HepG2 (cell line): Measurements from ENCODE around the gene USP19. TPM values are rescaled to one million over a fixed set of nuclear protein-coding genes. Genes with fewer than 3 reads are reported as not detected.

Experiments used
- ATF7-NPFF ChIP-seq: sonication (generic); formaldehyde crosslinking; IDR thresholded peaks from 2 replicates; pipeline ENCODE4 v1.8.1; 2023; ENCODE audit warnings: mild to moderate bottlenecking, low read depth, missing genetic modification reagents, moderate library complexity
- CBFB ChIP-seq: sonication (generic); formaldehyde crosslinking; IDR thresholded peaks from 2 replicates; pipeline ENCODE4 v1.4.0; 2020; ENCODE audit warnings: missing genetic modification reagents
- DMAP1 ChIP-seq: IDR thresholded peaks from 2 replicates; pipeline ENCODE4 v1.6.1; 2016
- HMG20A ChIP-seq: IDR thresholded peaks from 2 replicates; pipeline ENCODE4 v1.6.1; 2016; ENCODE audit warnings: borderline replicate concordance
- HOXA3 ChIP-seq: sonication (generic); formaldehyde crosslinking; IDR thresholded peaks from 2 replicates; pipeline ENCODE4 v1.5.0; 2020; ENCODE audit warnings: missing genetic modification reagents
- JARID2 ChIP-seq: sonication (generic); formaldehyde crosslinking; IDR thresholded peaks from 2 replicates; pipeline ENCODE4 v1.8.1; 2023; ENCODE audit warnings: missing genetic modification reagents, inconsistent platforms; ENCODE audit not compliant: insufficient replicate concordance
- MEIS1 ChIP-seq: sonication (generic); formaldehyde crosslinking; IDR thresholded peaks from 2 replicates; pipeline ENCODE4 v1.9.0; 2021; ENCODE audit warnings: mild to moderate bottlenecking, missing genetic modification reagents, moderate library complexity, borderline replicate concordance
- NCOA1 ChIP-seq: sonication (generic); formaldehyde crosslinking; IDR thresholded peaks from 2 replicates; pipeline ENCODE4 v1.9.0; 2021; ENCODE audit warnings: missing genetic modification reagents
- NFRKB ChIP-seq: fragments of 450-650 bp; IDR thresholded peaks from 2 replicates; pipeline ENCODE4 v1.6.1; 2017
- NONO ChIP-seq, 2 experiments: fragments of 450-650 bp in 1 of 2; sonication (generic) in 1 of 2; formaldehyde crosslinking in 1 of 2; IDR thresholded peaks in 1 of 2; conservative IDR thresholded peaks in 1 of 2; 2 replicates each; pipeline versions ENCODE4 v1.6.1 to v1.8.0; 2017 to 2022; ENCODE audit warnings: mild to moderate bottlenecking in 1 of 2, missing genetic modification reagents in 1 of 2, moderate library complexity in 1 of 2
- NR2F1 ChIP-seq, 2 experiments: fragments of 450-650 bp in 1 of 2; formaldehyde crosslinking in 1 of 2; IDR thresholded peaks; 2 replicates each; pipeline versions ENCODE4 v1.5.0 to v1.6.1; 2016 to 2020; ENCODE audit warnings: mild to moderate bottlenecking in 1 of 2, missing compliant biosample characterization in 1 of 2, missing genetic modification reagents in 1 of 2, moderate library complexity in 1 of 2
- PHF5A ChIP-seq: IDR thresholded peaks from one replicate; pipeline ENCODE4 v1.6.1; 2018; ENCODE audit warnings: low read depth, missing genetic modification reagents; ENCODE audit not compliant: unreplicated experiment
- SP2 ChIP-seq: sonication (generic); formaldehyde crosslinking; IDR thresholded peaks from 2 replicates; pipeline ENCODE4 v1.5.1; 2020; ENCODE audit warnings: mild to moderate bottlenecking, missing genetic modification reagents
- STAT5B ChIP-seq: sonication (generic); formaldehyde crosslinking; IDR thresholded peaks from 2 replicates; pipeline ENCODE4 v1.4.0; 2020; ENCODE audit warnings: missing genetic modification reagents
- TAF1 ChIP-seq: sonication (generic); formaldehyde crosslinking; IDR thresholded peaks from 2 replicates; pipeline ENCODE4 v1.4.0; 2020; ENCODE audit warnings: missing genetic modification reagents
- ZBTB49 ChIP-seq: sonication (generic); formaldehyde crosslinking; IDR thresholded peaks from 2 replicates; pipeline ENCODE4 v1.4.0; 2020; ENCODE audit warnings: missing genetic modification reagents, borderline replicate concordance
- ZNF17 ChIP-seq: sonication (generic); formaldehyde crosslinking; IDR thresholded peaks from 2 replicates; pipeline ENCODE4 v1.5.0; 2020; ENCODE audit warnings: mild to moderate bottlenecking, missing genetic modification reagents
- ZNF605 ChIP-seq: sonication (generic); formaldehyde crosslinking; IDR thresholded peaks from 2 replicates; pipeline ENCODE4 v1.8.0; 2022; ENCODE audit warnings: mild to moderate bottlenecking, missing genetic modification reagents
- ZNF879 ChIP-seq: sonication (generic); formaldehyde crosslinking; IDR thresholded peaks from 2 replicates; pipeline ENCODE4 v1.8.1; 2023; ENCODE audit warnings: missing genetic modification reagents
- ZSCAN29 ChIP-seq: sonication (generic); formaldehyde crosslinking; conservative IDR thresholded peaks from 2 replicates; pipeline ENCODE4 v1.4.0; 2020; ENCODE audit warnings: mild to moderate bottlenecking, missing genetic modification reagents
- ZUFSP ChIP-seq: sonication (generic); formaldehyde crosslinking; IDR thresholded peaks from 2 replicates; pipeline ENCODE4 v1.9.0; 2021; ENCODE audit warnings: missing genetic modification reagents, mild to moderate bottlenecking, borderline replicate concordance
- polyA plus RNA-seq, 8 experiments: library from polyadenylated mRNA; depleted of rRNA in 3 of 8; stranded (reverse) in 7 of 8; unstranded in 1 of 8; fragments of >200 nt; fragmentation: Illumina TruSeq in 4 of 8; extraction: Trizol in 4 of 8; gene quantifications; 2 replicates each; pipeline versions ENCODE4 v1.2.1 to v1.2.3, GENCODE V29; 2011 to 2016; ENCODE audit warnings: low read depth in 4 of 8, missing spikeins in 1 of 8, mixed read lengths in 1 of 8; ENCODE audit not compliant: insufficient read depth in 1 of 8
- total RNA-seq, 5 experiments: library from RNA; depleted of rRNA; stranded (reverse); fragments of >200 nt; fragmentation: Illumina TruSeq; extraction: Trizol; gene quantifications; 2 replicates each; pipeline ENCODE4 v1.2.3, GENCODE V29; 2016; ENCODE audit warnings: low read depth in 1 of 5
- TF ChIP-seq, protein P1 (sequence below): sonication (generic); formaldehyde crosslinking; IDR thresholded peaks from 2 replicates; pipeline ENCODE4 v1.5.0; 2020; ENCODE audit warnings: missing genetic modification reagents
- TF ChIP-seq, protein P2 (sequence below), 2 experiments: sonication (generic) in 1 of 2; formaldehyde crosslinking in 1 of 2; IDR thresholded peaks; 2 replicates each; pipeline versions ENCODE4 v1.4.0 to v1.6.1; 2018 to 2020; ENCODE audit warnings: missing genetic modification reagents in 2 of 2, borderline replicate concordance in 1 of 2, low read depth in 1 of 2, mild to moderate bottlenecking in 1 of 2, missing biosample characterization in 1 of 2

Gene USP19
- total and polyA plus RNA-seq, 2 of the 13 experiments (the other 11 are each of a cell fraction or from before 2014, with no cell fraction given): 28.3 to 31.7 TPM

DNA sequence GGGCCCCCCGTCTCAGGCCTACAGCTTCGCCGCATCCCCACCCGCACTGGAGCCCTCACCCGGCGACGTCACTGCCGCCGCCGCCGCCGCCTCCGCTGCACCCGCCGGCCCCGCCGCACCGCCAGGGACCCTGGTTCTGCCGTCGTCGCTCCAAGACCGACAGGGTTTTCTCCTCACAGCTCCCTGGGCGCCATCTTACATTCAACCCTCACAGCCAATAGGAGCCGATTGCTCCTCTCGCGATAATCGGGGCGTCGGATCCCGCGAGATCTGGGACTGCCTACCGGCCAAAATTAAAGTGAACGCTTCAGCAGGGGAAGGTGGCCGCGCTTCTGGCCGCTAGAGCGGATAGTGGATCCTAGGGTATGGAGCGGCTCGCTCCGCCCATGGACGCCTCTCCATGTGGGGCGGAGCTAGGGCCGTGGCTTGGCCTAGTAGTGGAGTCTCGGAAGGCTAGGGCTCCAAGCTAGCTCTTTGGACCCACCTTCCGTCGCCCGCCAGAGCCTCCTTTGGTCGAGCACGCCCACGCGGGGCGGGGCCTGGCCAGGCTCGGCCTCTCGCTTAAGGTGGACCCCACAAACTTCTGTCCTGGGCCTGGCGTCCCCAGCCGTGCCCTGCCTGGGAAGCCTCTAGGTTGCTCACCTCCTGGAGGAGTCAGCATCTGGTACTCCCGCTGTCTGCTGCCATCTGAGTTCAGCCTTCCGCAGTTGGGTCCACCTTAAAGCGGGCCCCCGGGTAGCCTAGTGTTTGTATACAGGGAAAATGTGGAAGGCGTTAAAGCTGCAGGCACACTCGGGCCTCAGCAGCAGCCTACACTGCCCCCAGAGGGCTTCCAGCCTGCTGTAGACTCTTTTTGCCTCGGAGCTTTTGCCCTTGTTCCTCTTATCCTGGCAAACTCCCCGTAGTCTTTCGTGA is 26.5 kb downstream of the USP19 start, which contains the start of gene QRICH1 (continued):
- TF ChIP-seq NR2F1 (CRISPR knock-in tag; IDR thresholded peaks at IDR 0.05) (no peak), CBFB (CRISPR knock-in tag) (0 out of 2 replicates have a peak, but pooled peaks have one; percentile 24), ZBTB49 (CRISPR knock-in tag) (no peak), ZSCAN29 (CRISPR knock-in tag) (no peak), ATF7-NPFF (CRISPR knock-in tag) (no peak), HMG20A (no peak), ZUFSP (CRISPR knock-in tag) (no peak), TAF1 (CRISPR knock-in tag) (peak; percentile 91), PHF5A (CRISPR knock-in tag) (peak; percentile 35), NCOA1 (no peak), ZNF879 (CRISPR knock-in tag) (peak; percentile 53), ZNF17 (CRISPR knock-in tag) (0 out of 2 replicates have a peak, but pooled peaks have one; percentile 72), ZNF605 (peak; percentile 88), JARID2 (no peak), NFRKB (0 out of 2 replicates have a peak, but pooled peaks have one; percentile 35), HOXA3 (CRISPR knock-in tag) (no peak; the same call in 1 of the 2 replicates), STAT5B (CRISPR knock-in tag) (no peak), MEIS1 (CRISPR knock-in tag) (peak; percentile 28; the same call in 1 of the 2 replicates), NONO (IDR thresholded peaks at IDR 0.05) (no peak), NONO (CRISPR knock-in tag; conservative IDR thresholded peaks at IDR 0.05) (peak; percentile 92), DMAP1 (CRISPR knock-in tag) (peak; percentile 76), SP2 (CRISPR knock-in tag) (peak; percentile 59; the same call in 1 of the 2 replicates)
- TF ChIP-seq, protein P1, sequence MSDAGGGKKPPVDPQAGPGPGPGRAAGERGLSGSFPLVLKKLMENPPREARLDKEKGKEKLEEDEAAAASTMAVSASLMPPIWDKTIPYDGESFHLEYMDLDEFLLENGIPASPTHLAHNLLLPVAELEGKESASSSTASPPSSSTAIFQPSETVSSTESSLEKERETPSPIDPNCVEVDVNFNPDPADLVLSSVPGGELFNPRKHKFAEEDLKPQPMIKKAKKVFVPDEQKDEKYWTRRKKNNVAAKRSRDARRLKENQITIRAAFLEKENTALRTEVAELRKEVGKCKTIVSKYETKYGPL (CRISPR knock-in tag): no peak
- TF ChIP-seq, protein P2, sequence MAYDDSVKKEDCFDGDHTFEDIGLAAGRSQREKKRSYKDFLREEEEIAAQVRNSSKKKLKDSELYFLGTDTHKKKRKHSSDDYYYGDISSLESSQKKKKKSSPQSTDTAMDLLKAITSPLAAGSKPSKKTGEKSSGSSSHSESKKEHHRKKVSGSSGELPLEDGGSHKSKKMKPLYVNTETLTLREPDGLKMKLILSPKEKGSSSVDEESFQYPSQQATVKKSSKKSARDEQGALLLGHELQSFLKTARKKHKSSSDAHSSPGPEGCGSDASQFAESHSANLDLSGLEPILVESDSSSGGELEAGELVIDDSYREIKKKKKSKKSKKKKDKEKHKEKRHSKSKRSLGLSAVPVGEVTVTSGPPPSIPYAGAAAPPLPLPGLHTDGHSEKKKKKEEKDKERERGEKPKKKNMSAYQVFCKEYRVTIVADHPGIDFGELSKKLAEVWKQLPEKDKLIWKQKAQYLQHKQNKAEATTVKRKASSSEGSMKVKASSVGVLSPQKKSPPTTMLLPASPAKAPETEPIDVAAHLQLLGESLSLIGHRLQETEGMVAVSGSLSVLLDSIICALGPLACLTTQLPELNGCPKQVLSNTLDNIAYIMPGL (CRISPR knock-in tag; IDR thresholded peaks at IDR 0.05; ENCODE audit: borderline replicate concordance in 1 of 2, low read depth in 1 of 2): peak; percentile 71 to 86
